Body of pancreas (tissue), 4 donors: Measurements from ENCODE around the gene SUMO4.

Experiments used
- POLR2A ChIP-seq, 3 donors: fragments of 450-650 bp; IDR thresholded peaks; one replicate each; pipeline ENCODE4 v1.6.1; 2016; ENCODE audit warnings: antibody characterized with exemption in 3 of 3, mild to moderate bottlenecking in 2 of 3
- TF ChIP-seq, protein P1 (sequence below), 7 experiments: fragments of 450-650 bp in 4 of 7; fragments of 200-600 bp in 3 of 7; sonication (generic) in 3 of 7; IDR thresholded peaks; one replicate each; pipeline ENCODE4 v1.5.1; 2016 to 2019; ENCODE audit warnings: antibody characterized with exemption in 7 of 7

DNA sequence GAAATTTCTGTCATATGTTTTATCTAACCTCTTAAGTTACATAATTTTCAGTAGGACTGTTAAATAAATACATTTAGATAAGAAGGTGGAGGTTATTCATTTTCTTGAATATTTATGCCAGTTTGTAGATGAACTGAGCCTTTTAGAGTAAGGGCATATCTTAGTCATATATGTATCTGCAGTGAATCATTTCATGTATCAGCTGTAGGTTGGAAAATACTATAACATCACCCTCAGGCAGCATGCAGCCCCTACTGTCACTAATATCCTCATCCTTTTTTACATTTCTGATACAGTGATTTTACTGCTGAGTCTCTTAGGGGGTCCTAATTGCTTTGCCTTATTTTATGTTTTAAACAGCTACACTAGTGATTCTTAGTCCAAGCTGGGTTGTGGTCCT, 19.5 kb upstream of the SUMO4 start:
- TF ChIP-seq, protein P1, sequence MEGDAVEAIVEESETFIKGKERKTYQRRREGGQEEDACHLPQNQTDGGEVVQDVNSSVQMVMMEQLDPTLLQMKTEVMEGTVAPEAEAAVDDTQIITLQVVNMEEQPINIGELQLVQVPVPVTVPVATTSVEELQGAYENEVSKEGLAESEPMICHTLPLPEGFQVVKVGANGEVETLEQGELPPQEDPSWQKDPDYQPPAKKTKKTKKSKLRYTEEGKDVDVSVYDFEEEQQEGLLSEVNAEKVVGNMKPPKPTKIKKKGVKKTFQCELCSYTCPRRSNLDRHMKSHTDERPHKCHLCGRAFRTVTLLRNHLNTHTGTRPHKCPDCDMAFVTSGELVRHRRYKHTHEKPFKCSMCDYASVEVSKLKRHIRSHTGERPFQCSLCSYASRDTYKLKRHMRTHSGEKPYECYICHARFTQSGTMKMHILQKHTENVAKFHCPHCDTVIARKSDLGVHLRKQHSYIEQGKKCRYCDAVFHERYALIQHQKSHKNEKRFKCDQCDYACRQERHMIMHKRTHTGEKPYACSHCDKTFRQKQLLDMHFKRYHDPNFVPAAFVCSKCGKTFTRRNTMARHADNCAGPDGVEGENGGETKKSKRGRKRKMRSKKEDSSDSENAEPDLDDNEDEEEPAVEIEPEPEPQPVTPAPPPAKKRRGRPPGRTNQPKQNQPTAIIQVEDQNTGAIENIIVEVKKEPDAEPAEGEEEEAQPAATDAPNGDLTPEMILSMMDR (IDR thresholded peaks at IDR 0.05): no peak
- no peak for TF ChIP-seq POLR2A (IDR thresholded peaks at IDR 0.05)
